CD4-positive, alpha-beta T cell treated with Interleukin-15 for 1 hour (primary cell): Measurements from ENCODE around the gene ARSA.
A peak's percentile ranks its signal among the peaks of the same experiment; 100 is the strongest.
"Not testable (repeated sequence)": the region's sequence is repeated elsewhere in the genome, so short reads cannot be mapped to it uniquely, and the experiment has no call there.

Experiments used
- DNase-seq: peaks from one replicate; pipeline ENCODE4 v3.0.0-alpha.2; 2020

Gene ARSA

GRCh38 chr22:50621356-50621880 lies 6.5 kb downstream of the ARSA start:
- peak; percentile 57 for DNase-seq

GRCh38 chr22:50620593-50621355 lies 7.2 kb downstream of the ARSA start:
- peak; percentile 71 for DNase-seq

- DNase-seq = not testable (repeated sequence)
These were observed 13.7 kb downstream of the ARSA start for GRCh38 chr22:50614296-50614695.

- no peak for DNase-seq
These were observed 14.5 kb downstream of the ARSA start for GRCh38 chr22:50613291-50613981.

GRCh38 chr22:50612528-50613221 lies 15.3 kb downstream of the ARSA start:
- DNase-seq = no peak

GRCh38 chr22:50612168-50612527 lies 15.8 kb downstream of the ARSA start:
- no peak for DNase-seq

GRCh38 chr22:50611341-50612060 lies 16.5 kb downstream of the ARSA start:
- no peak for DNase-seq

GRCh38 chr22:50610581-50610980 lies 17.4 kb downstream of the ARSA start:
- DNase-seq = no peak

GRCh38 chr22:50610041-50610451 lies 17.9 kb downstream of the ARSA start:
- no peak for DNase-seq

- no peak for DNase-seq
These were observed 18.4 kb downstream of the ARSA start for GRCh38 chr22:50609599-50609998.

- no peak for DNase-seq
These were observed 19.0 kb downstream of the ARSA start for GRCh38 chr22:50608996-50609395.

GRCh38 chr22:50608058-50608840 lies 19.7 kb downstream of the ARSA start:
- DNase-seq = not testable (repeated sequence)

- no peak for DNase-seq
These were observed 20.3 kb downstream of the ARSA start for GRCh38 chr22:50607659-50608020.

- DNase-seq = no peak
These were observed 20.9 kb downstream of the ARSA start for GRCh38 chr22:50606946-50607658.

GRCh38 chr22:50606165-50606945 lies 21.6 kb downstream of the ARSA start:
- DNase-seq = no peak

GRCh38 chr22:50605613-50606074 lies 22.3 kb downstream of the ARSA start:
- no peak for DNase-seq

GRCh38 chr22:50605002-50605612 lies 22.8 kb downstream of the ARSA start:
- no peak for DNase-seq

GRCh38 chr22:50604256-50605001 lies 23.5 kb downstream of the ARSA start:
- DNase-seq = no peak

- no peak for DNase-seq
These were observed 24.3 kb downstream of the ARSA start for GRCh38 chr22:50603511-50604255.
